ENCODE data around the gene FOXP4.

DNA sequence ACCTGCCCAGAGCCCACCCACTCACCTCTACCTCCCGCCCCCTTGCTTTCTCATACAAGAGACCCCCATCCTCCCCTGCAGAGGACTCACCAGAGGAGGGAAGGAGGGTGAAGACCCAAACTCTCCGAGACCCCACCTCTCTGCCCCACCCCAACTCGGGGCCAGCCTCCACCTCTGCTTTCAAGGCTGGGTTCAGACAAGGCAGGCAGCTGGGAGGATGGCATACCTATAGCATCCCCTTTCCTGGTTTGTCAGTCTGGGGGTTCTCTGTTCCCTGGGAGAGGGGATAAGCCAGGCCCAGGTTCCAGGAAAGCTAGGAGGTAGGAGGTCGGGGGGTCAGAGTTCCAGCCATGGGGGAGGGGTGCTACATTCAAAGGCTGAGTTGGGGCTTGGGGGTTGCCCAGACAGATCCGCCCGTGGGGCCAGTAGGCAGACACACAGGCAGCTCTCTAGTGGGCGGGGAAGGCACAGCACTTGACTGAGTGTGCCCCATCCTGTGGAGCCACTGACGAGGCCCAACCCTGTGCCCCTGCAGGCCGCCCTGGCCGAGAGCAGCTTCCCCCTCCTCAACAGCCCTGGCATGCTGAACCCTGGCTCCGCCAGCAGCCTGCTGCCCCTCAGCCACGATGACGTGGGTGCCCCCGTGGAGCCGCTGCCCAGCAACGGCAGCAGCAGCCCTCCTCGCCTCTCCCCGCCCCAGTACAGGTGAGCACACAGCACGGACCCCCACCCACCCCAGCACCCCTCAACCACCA, 51.2 kb downstream of the FOXP4 start:
- TF ChIP-seq, protein P1, sequence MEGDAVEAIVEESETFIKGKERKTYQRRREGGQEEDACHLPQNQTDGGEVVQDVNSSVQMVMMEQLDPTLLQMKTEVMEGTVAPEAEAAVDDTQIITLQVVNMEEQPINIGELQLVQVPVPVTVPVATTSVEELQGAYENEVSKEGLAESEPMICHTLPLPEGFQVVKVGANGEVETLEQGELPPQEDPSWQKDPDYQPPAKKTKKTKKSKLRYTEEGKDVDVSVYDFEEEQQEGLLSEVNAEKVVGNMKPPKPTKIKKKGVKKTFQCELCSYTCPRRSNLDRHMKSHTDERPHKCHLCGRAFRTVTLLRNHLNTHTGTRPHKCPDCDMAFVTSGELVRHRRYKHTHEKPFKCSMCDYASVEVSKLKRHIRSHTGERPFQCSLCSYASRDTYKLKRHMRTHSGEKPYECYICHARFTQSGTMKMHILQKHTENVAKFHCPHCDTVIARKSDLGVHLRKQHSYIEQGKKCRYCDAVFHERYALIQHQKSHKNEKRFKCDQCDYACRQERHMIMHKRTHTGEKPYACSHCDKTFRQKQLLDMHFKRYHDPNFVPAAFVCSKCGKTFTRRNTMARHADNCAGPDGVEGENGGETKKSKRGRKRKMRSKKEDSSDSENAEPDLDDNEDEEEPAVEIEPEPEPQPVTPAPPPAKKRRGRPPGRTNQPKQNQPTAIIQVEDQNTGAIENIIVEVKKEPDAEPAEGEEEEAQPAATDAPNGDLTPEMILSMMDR (IDR thresholded peaks at IDR 0.05) = no peak
- TF ChIP-seq POLR2A (IDR thresholded peaks at IDR 0.05; ENCODE audit: low read depth) (no peak), POLR2AphosphoS5 (IDR thresholded peaks at IDR 0.05) (no peak)
